ENCODE results near the gene SLC15A2.

Gene SLC15A2

GRCh38 chr3:121943431-121943830 lies 49.2 kb downstream of the SLC15A2 start:
- no peak for TF ChIP-seq CTCF (IDR thresholded peaks at IDR 0.05; ENCODE audit: control insufficient read depth, insufficient read depth, low read depth, low read length, missing control alignments)
- no peak for DNase-seq (ENCODE audit: low read depth)
- no peak overlapping the region for H3K4me3 ChIP-seq (ENCODE audit: control insufficient read depth, low read depth, low read length)

GRCh38 chr3:121948641-121949040 lies 54.4 kb downstream of the SLC15A2 start:
- DNase-seq (ENCODE audit: low read depth) = no peak
- no peak overlapping the region for H3K4me3 ChIP-seq (ENCODE audit: control insufficient read depth, low read depth, low read length)
- TF ChIP-seq CTCF (IDR thresholded peaks at IDR 0.05; ENCODE audit: control insufficient read depth, insufficient read depth, low read depth, low read length, missing control alignments) = no peak

- H3K4me3 ChIP-seq (ENCODE audit: control insufficient read depth, low read depth, low read length) = no peak overlapping the region
- no peak for TF ChIP-seq CTCF (IDR thresholded peaks at IDR 0.05; ENCODE audit: control insufficient read depth, insufficient read depth, low read depth, low read length, missing control alignments)
- no peak for DNase-seq (ENCODE audit: low read depth)
Measured at GRCh38 chr3:121951291-121951919, 57.2 kb downstream of the SLC15A2 start.

GRCh38 chr3:121956363-121956762 lies 62.2 kb downstream of the SLC15A2 start:
- no peak overlapping the region for H3K4me3 ChIP-seq (ENCODE audit: control insufficient read depth, low read depth, low read length)
- no peak for DNase-seq (ENCODE audit: low read depth)
- TF ChIP-seq CTCF (IDR thresholded peaks at IDR 0.05; ENCODE audit: control insufficient read depth, insufficient read depth, low read depth, low read length, missing control alignments) = no peak

- no peak for DNase-seq (ENCODE audit: low read depth)
- TF ChIP-seq CTCF (IDR thresholded peaks at IDR 0.05; ENCODE audit: control insufficient read depth, insufficient read depth, low read depth, low read length, missing control alignments) = no peak
- no peak overlapping the region for H3K4me3 ChIP-seq (ENCODE audit: control insufficient read depth, low read depth, low read length)
Measured at GRCh38 chr3:121957674-121958415, 63.6 kb downstream of the SLC15A2 start.

- no peak for DNase-seq (ENCODE audit: low read depth)
- TF ChIP-seq CTCF (IDR thresholded peaks at IDR 0.05; ENCODE audit: control insufficient read depth, insufficient read depth, low read depth, low read length, missing control alignments) = no peak
- no peak overlapping the region for H3K4me3 ChIP-seq (ENCODE audit: control insufficient read depth, low read depth, low read length)
Measured at GRCh38 chr3:121958801-121959200, 64.6 kb downstream of the SLC15A2 start.
